ENCODE results near the gene SLK. TPM values are rescaled to one million over a fixed set of nuclear protein-coding genes. Genes with fewer than 3 reads are reported as not detected.

The SLK gene
- total and polyA plus RNA-seq, 7 donors = 15.5 to 48.6 (median 36.6) TPM

- Histone ChIP-seq H3K4me1 (peaks cover 14% of the 10 kb centered on the region), H3K9me3 (no peaks in the 10 kb centered on the region), H3K4me3 (no peak overlapping the region), H3K27me3 (ENCODE audit: insufficient read depth in 3 of 3, low read length in 2 of 3) (no peaks in the 10 kb centered on the region), H3K27ac (no peak overlapping the region), H3K36me3 (ENCODE audit: insufficient read depth in 1 of 2, low read depth in 1 of 2) (no peaks in the 10 kb centered on the region)
- no peak for TF ChIP-seq CTCF (IDR thresholded peaks at IDR 0.05)
- 96 to 98% (median 96%) methylated on average over 2 of the region's 2 CpGs for WGBS, 3 donors
- DNase-seq (no peak), ATAC-seq (no peak)
- intact Hi-C loops (cut with DNase I) = no loop called here
Measured at GRCh38 chr10:103958996-103959395, 7.9 kb upstream of the SLK start.

DNA sequence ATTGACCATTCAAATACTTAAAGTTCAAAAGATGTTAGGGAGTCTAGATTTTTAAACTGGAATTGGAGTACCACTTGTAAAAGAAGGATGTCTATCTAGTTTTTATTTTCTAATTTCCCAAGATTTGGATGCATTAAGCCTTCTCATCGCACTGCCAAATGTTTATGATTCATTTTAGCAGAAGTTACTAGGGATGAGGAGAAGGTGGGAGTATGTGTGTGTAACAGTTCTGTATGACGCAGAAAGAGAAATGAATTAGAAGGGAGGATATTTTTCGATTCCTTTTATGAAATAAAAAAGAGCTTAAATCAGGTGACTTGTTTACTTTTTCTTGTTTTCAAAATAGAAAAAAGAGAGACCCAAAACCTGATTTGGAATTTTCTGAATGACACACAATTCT is 6.8 kb upstream of the SLK start:
- DNase-seq (no peak), ATAC-seq (no peak)
- TF ChIP-seq CTCF (IDR thresholded peaks at IDR 0.05) = no peak
- intact Hi-C loops (cut with DNase I) = loop anchor here in 1 of 2 donors (2.0 kb wide), 1 partner anchor 37 kb away; no protein-coding TSS in a partner anchor
- Histone ChIP-seq H3K27me3 (ENCODE audit: insufficient read depth in 3 of 3, low read length in 2 of 3) (no peaks in the 10 kb centered on the region), H3K36me3 (ENCODE audit: insufficient read depth in 1 of 2, low read depth in 1 of 2) (no peaks in the 10 kb centered on the region), H3K9me3 (no peaks in the 10 kb centered on the region), H3K4me3 (no peak overlapping the region), H3K4me1 (peaks cover 14% of the 10 kb centered on the region), H3K27ac (no peak overlapping the region)
- 83 to 88% (median 87%) methylated on average over 3 of the region's 3 CpGs for WGBS, 3 donors

GRCh38 chr10:103967448-103968071 is 620 bp downstream of the SLK start:
- no peak for TF ChIP-seq CTCF (IDR thresholded peaks at IDR 0.05)
- no peaks in the 10 kb centered on the region for H3K27me3 ChIP-seq (ENCODE audit: insufficient read depth in 3 of 3, low read length in 2 of 3)
- H3K27ac ChIP-seq = peak overlapping the region; percentile 95
- H3K4me3 ChIP-seq = peak overlapping the region; percentile 97
- intact Hi-C loops (cut with DNase I) = loop anchor here (5.0 kb wide), 2 partner anchors 75 to 155 kb away; partner anchors contain the start of gene SFR1 (in 1 of the 2)
- ATAC-seq = peak; percentile 29 to 67 (median 56)
- H3K4me1 ChIP-seq = peaks cover 22% of the 10 kb centered on the region
- WGBS, 3 donors = 0 to 1% (median 0%) methylated on average over 52 to 55 of the region's 55 CpGs
- no peaks in the 10 kb centered on the region for H3K9me3 ChIP-seq
- no peak for DNase-seq
- no peaks in the 10 kb centered on the region for H3K36me3 ChIP-seq (ENCODE audit: insufficient read depth in 1 of 2, low read depth in 1 of 2)

DNA sequence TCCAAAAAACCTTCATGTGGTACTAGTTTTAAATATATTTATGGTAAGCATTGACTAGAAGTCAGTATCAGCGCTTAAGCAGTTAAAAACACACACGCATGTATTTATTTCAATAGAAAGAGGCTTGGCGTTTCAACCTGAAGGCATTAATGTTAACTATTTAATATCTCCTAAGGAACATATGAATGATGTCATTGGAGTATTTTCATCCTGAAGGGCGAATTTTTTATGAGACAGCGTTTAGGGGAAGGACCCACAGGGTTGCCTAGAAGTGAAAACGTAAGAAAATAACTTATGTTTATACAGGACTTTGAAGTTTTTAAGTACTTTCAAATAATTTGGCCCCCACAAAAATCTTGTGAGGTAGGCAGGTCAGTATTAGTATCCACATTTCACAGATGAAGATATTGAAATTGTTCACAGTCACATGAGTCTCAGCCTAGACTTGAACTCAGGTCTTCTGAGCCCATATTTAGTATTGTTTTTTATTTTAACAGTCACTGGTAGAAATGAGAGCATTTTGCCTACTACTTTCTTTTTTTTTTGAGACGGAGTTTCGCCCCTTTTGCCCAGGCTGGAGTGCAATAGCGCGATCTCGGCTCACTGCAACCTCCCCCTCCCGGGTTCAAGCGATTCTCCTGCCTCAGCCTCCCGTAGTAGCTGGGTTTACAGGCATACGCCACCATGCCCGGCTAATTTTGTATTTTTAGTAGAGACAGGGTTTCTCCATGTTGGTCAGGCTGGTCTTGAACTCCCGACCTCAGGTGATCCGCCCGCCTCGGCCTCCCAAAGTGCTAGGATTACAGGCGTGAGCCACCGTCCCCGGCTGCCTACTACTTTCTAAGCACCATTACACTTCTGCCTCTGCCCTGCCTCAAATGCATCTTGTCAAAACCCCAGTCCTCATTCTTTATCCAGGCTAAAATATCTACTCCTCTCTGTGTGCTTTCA is 1.8 kb downstream of the SLK start:
- no peaks in the 10 kb centered on the region for H3K9me3 ChIP-seq
- ATAC-seq = no peak
- no peak for DNase-seq
- no peak for TF ChIP-seq CTCF (IDR thresholded peaks at IDR 0.05)
- peak overlapping the region; percentile 95 for H3K27ac ChIP-seq
- peaks cover 31% of the 10 kb centered on the region for H3K4me1 ChIP-seq
- intact Hi-C loops (cut with DNase I) = loop anchor here (5.0 kb wide), 2 partner anchors 76 to 154 kb away; partner anchors contain the start of gene SFR1 (in 1 of the 2)
- H3K27me3 ChIP-seq (ENCODE audit: insufficient read depth in 3 of 3, low read length in 2 of 3) = no peaks in the 10 kb centered on the region
- WGBS, 3 donors = 51 to 56% (median 51%) methylated on average over 19 to 23 of the region's 23 CpGs
- no peaks in the 10 kb centered on the region for H3K36me3 ChIP-seq (ENCODE audit: insufficient read depth in 1 of 2, low read depth in 1 of 2)
- peak overlapping the region; percentile 97 for H3K4me3 ChIP-seq

Measured in psoas muscle (tissue), 8 donors.